Measurements from ENCODE around the gene ENC1.

DNA sequence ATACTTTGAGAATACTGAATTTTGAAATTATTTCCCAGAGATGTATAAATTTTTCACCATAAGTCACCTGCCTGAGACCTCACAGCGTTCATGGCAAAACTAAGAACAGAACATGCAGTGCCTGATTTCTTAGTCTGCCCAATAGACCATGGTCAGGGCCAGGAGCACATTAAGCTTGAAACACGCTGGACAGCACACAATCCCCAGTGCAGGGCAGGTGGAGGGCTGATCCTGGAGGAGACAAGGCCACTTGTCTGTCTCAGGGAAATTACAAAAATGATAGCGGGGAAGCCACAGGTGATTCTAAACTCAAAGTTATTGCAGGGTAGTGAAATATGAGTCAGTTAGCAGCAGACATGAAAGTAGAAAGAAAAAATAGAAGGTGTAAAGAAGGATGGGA lies 18.6 kb upstream of the ENC1 start:
- no peak for TF ChIP-seq POLR2A (IDR thresholded peaks at IDR 0.05)
- TF ChIP-seq, protein P1, sequence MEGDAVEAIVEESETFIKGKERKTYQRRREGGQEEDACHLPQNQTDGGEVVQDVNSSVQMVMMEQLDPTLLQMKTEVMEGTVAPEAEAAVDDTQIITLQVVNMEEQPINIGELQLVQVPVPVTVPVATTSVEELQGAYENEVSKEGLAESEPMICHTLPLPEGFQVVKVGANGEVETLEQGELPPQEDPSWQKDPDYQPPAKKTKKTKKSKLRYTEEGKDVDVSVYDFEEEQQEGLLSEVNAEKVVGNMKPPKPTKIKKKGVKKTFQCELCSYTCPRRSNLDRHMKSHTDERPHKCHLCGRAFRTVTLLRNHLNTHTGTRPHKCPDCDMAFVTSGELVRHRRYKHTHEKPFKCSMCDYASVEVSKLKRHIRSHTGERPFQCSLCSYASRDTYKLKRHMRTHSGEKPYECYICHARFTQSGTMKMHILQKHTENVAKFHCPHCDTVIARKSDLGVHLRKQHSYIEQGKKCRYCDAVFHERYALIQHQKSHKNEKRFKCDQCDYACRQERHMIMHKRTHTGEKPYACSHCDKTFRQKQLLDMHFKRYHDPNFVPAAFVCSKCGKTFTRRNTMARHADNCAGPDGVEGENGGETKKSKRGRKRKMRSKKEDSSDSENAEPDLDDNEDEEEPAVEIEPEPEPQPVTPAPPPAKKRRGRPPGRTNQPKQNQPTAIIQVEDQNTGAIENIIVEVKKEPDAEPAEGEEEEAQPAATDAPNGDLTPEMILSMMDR (IDR thresholded peaks at IDR 0.05) = no peak

Measured in heart left ventricle (tissue), 13 donors.